IMR-90 (cell line): Measurements from ENCODE around the gene CALHM1. TPM values are rescaled to one million over a fixed set of nuclear protein-coding genes. Genes with fewer than 3 reads are reported as not detected.

Source experiments
- ATAC-seq: fragments of 200-7000 bp; cut with Tn5 transposase; 2 replicates; pipeline ENCODE4 v1.9.1; 2020; ENCODE audit warnings: low read depth, mild to moderate bottlenecking, moderate library complexity
- BruUV-seq: library from RNA; stranded (reverse); fragments of 400-500 nt; replicated peaks from 2 replicates; lab custom pipeline; 2021; lab: Mats Ljungman, UMichigan
- CTCF ChIA-PET: fragments of 300-600 bp; formaldehyde crosslinking; extraction: SDS; loops from one replicate; lab custom pipeline; 2021; ENCODE audit warnings: antibody characterized with exemption; lab: Yijun Ruan, JAX
- POLR2A ChIA-PET: fragments of 300-600 bp; sonication (Branson Sonifier 250); formaldehyde crosslinking; loops from one replicate; lab custom pipeline; 2022; ENCODE audit warnings: antibody characterized with exemption; ENCODE audit not compliant: unreplicated experiment; lab: Charles Lee
- DNase-seq: peaks from one replicate; pipeline ENCODE4 v3.0.0; 2013
- H2AFZ ChIP-seq: replicated peaks from 2 replicates; pipeline ENCODE3; 2013; ENCODE audit warnings: low read length, mild to moderate bottlenecking; ENCODE audit not compliant: poor library complexity
- H2AK5ac ChIP-seq: 2 replicates; pipeline ENCODE4 v1.6.1; 2013; ENCODE audit warnings: low read depth, low read length, inconsistent platforms
- H2AK9ac ChIP-seq: replicated peaks from 2 replicates; pipeline ENCODE3; 2013; ENCODE audit warnings: mild to moderate bottlenecking, low read depth, low read length, moderate library complexity; ENCODE audit not compliant: poor library complexity
- H2BK120ac ChIP-seq: 2 replicates; pipeline ENCODE4 v1.6.1; 2013; ENCODE audit warnings: low read depth, low read length, inconsistent platforms
- H2BK15ac ChIP-seq: 3 replicates; pipeline ENCODE4 v1.6.1; 2013; ENCODE audit warnings: low read depth, low read length, inconsistent platforms
- H2BK20ac ChIP-seq: 2 replicates; pipeline ENCODE4 v1.6.1; 2013; ENCODE audit warnings: low read depth, mild to moderate bottlenecking, inconsistent platforms, low read length, moderate library complexity
- H2BK5ac ChIP-seq: 2 replicates; pipeline ENCODE4 v1.6.1; 2013; ENCODE audit warnings: mild to moderate bottlenecking, low read depth, low read length, inconsistent platforms; ENCODE audit not compliant: poor library complexity, severe bottlenecking
- H3K14ac ChIP-seq: replicated peaks from 2 replicates; pipeline ENCODE4 v1.6.1; 2013; ENCODE audit warnings: low read depth, low read length, inconsistent platforms
- H3K18ac ChIP-seq: 2 replicates; pipeline ENCODE4 v1.6.1; 2013; ENCODE audit warnings: low read depth, low read length, control low read depth
- H3K23ac ChIP-seq: 2 replicates; pipeline ENCODE4 v1.6.1; 2013; ENCODE audit warnings: low read depth, low read length, inconsistent platforms
- H3K27ac ChIP-seq: 2 replicates; pipeline ENCODE4 v1.5.1; 2013; ENCODE audit warnings: mild to moderate bottlenecking, control low read depth, low read length; ENCODE audit not compliant: insufficient read depth
- H3K27me3 ChIP-seq: 2 replicates; pipeline ENCODE4 v1.6.1; 2013; ENCODE audit warnings: low read length; ENCODE audit not compliant: control insufficient read depth, insufficient read depth
- H3K36me3 ChIP-seq: 2 replicates; pipeline ENCODE4 v1.6.1; 2013; ENCODE audit warnings: low read length, mixed read lengths; ENCODE audit not compliant: control insufficient read depth, insufficient read depth
- H3K4ac ChIP-seq: 2 replicates; pipeline ENCODE4 v1.6.1; 2013; ENCODE audit warnings: low read depth, low read length, inconsistent platforms
- H3K4me1 ChIP-seq: 2 replicates; pipeline ENCODE4 v1.6.1; 2013; ENCODE audit warnings: low read length, mixed read lengths; ENCODE audit not compliant: control insufficient read depth, insufficient read depth
- H3K4me2 ChIP-seq: 2 replicates; pipeline ENCODE4 v1.6.1; 2013; ENCODE audit warnings: low read depth, mild to moderate bottlenecking, control low read depth, low read length, moderate library complexity
- H3K4me3 ChIP-seq: 2 replicates; pipeline ENCODE4 v1.5.1; 2013; ENCODE audit warnings: low read depth, mild to moderate bottlenecking, control low read depth, low read length, moderate library complexity; ENCODE audit not compliant: insufficient read depth
- H3K56ac ChIP-seq: 2 replicates; pipeline ENCODE4 v1.6.1; 2013; ENCODE audit warnings: low read length, inconsistent platforms; ENCODE audit not compliant: insufficient read depth; ENCODE audit errors: extremely low read depth
- H3K79me1 ChIP-seq, 2 experiments: 2 replicates each; pipeline ENCODE4 v1.6.1; 2013; ENCODE audit warnings: low read length in 2 of 2, inconsistent platforms in 1 of 2, low read depth in 1 of 2
- H3K9ac ChIP-seq: 2 replicates; pipeline ENCODE4 v1.6.1; 2013; ENCODE audit warnings: low read depth, low read length, control low read depth
- H3K9me1 ChIP-seq: 2 replicates; pipeline ENCODE4 v1.6.1; 2013; ENCODE audit warnings: low read length, inconsistent platforms; ENCODE audit not compliant: insufficient read depth
- H3K9me3 ChIP-seq: 2 replicates; pipeline ENCODE4 v1.6.1; 2013; ENCODE audit warnings: low read length; ENCODE audit not compliant: control insufficient read depth, insufficient read depth
- H4K20me1 ChIP-seq: 2 replicates; pipeline ENCODE4 v1.6.1; 2013; ENCODE audit warnings: low read length, inconsistent platforms; ENCODE audit not compliant: insufficient read depth
- H4K5ac ChIP-seq: 2 replicates; pipeline ENCODE4 v1.6.1; 2013; ENCODE audit warnings: mild to moderate bottlenecking, low read depth, low read length, control low read depth
- H4K8ac ChIP-seq, 2 experiments: 2 replicates each; pipeline ENCODE4 v1.6.1; 2013; ENCODE audit warnings: low read depth in 2 of 2, low read length in 2 of 2, control low read depth in 1 of 2, inconsistent platforms in 1 of 2
- H4K91ac ChIP-seq: 2 replicates; pipeline ENCODE4 v1.6.1; 2013; ENCODE audit warnings: low read depth, low read length, inconsistent platforms; ENCODE audit not compliant: insufficient read depth
- BHLHE40 ChIP-seq: fragments of 150-350 bp; IDR thresholded peaks from 2 replicates; pipeline ENCODE4 v1.6.1; 2016; ENCODE audit warnings: mild to moderate bottlenecking, low read depth, low read length
- CEBPB ChIP-seq: IDR thresholded peaks from 2 replicates; pipeline ENCODE4 v1.6.1; 2012; ENCODE audit warnings: low read depth, low read length, improper control_type of control experiment
- CHD1 ChIP-seq: IDR thresholded peaks from 2 replicates; pipeline ENCODE4 v1.6.1; 2012; ENCODE audit warnings: low read depth, low read length, improper control_type of control experiment
- FOS ChIP-seq: fragments of 150-350 bp; IDR thresholded peaks from 2 replicates; pipeline ENCODE4 v1.6.1; 2016; ENCODE audit warnings: low read depth, low read length
- MAFK ChIP-seq: IDR thresholded peaks from 2 replicates; pipeline ENCODE4 v1.6.1; 2012; ENCODE audit warnings: low read depth, low read length, improper control_type of control experiment
- MAZ ChIP-seq: IDR thresholded peaks from 2 replicates; pipeline ENCODE4 v1.6.1; 2012; ENCODE audit warnings: low read depth, mild to moderate bottlenecking, low read length, improper control_type of control experiment, moderate library complexity, borderline replicate concordance
- MXI1 ChIP-seq: IDR thresholded peaks from 2 replicates; pipeline ENCODE4 v1.6.1; 2012; ENCODE audit warnings: low read depth, mild to moderate bottlenecking, low read length, moderate library complexity, borderline replicate concordance
- NFE2L2 ChIP-seq: fragments of 150-350 bp; IDR thresholded peaks from 2 replicates; pipeline ENCODE4 v1.6.1; 2016; ENCODE audit warnings: low read depth, mild to moderate bottlenecking, low read length
- POLR2A ChIP-seq: IDR thresholded peaks from 2 replicates; pipeline ENCODE4 v1.6.1; 2012; ENCODE audit warnings: mild to moderate bottlenecking, low read depth, low read length
- RAD21 ChIP-seq: IDR thresholded peaks from 2 replicates; pipeline ENCODE4 v1.6.1; 2012; ENCODE audit warnings: low read length, improper control_type of control experiment
- RCOR1 ChIP-seq: IDR thresholded peaks from 2 replicates; pipeline ENCODE4 v1.6.1; 2012; ENCODE audit warnings: mild to moderate bottlenecking, low read length, improper control_type of control experiment; ENCODE audit not compliant: insufficient replicate concordance
- RFX5 ChIP-seq: IDR thresholded peaks from 2 replicates; pipeline ENCODE4 v1.8.0; 2012; ENCODE audit warnings: low read depth, mild to moderate bottlenecking, low read length, moderate library complexity
- SMC3 ChIP-seq: fragments of 150-350 bp; IDR thresholded peaks from 2 replicates; pipeline ENCODE4 v1.6.1; 2016; ENCODE audit warnings: low read depth, mild to moderate bottlenecking, antibody characterized with exemption, low read length, moderate library complexity
- WGBS, 2 experiments: methylation state at CpG; one replicate each; pipeline versions ENCODE4 v1.1.5 to v1.1.7; 2013; ENCODE audit warnings: missing lambda C conversion rate in 2 of 2; ENCODE audit not compliant: insufficient read length in 1 of 2; ENCODE audit errors: extremely low coverage in 2 of 2; 5-methylcytosine and 5-hydroxymethylcytosine counted together
- dilution Hi-C: fragments of 300-500 bp; cut with HindIII; formaldehyde crosslinking; loops from one replicate; pipeline ENCODE4 v1.14.3; 2018; ENCODE audit warnings: low sequenced_read_pairs; ENCODE audit not compliant: unreplicated experiment
- in situ Hi-C: fragments of 300-500 bp; cut with MboI; formaldehyde crosslinking; loops from 3 replicates; pipeline ENCODE4 v1.14.3; 2019; ENCODE audit warnings: low sequenced_read_pairs, inconsistent platforms, mixed read lengths
- intact Hi-C: fragments of 100-400 bp; cut with micrococcal nuclease; formaldehyde crosslinking; loops from 2 replicates; pipeline ENCODE4 v1.10.0; 2022
- polyA plus RNA-seq, 3 experiments: library from polyadenylated mRNA; depleted of rRNA; stranded (reverse); fragments of >200 nt; gene quantifications; 2 replicates each; pipeline ENCODE4 v1.2.3, GENCODE V29; 2012; ENCODE audit warnings: low replicate concordance in 1 of 3
- total RNA-seq: library from RNA; depleted of rRNA; stranded (reverse); fragments of >200 nt; gene quantifications from 2 replicates; pipeline ENCODE4 v1.2.3, GENCODE V29; 2012
- TF ChIP-seq, protein P1 (sequence below): conservative IDR thresholded peaks from 2 replicates; pipeline ENCODE4 v1.5.1; 2012; ENCODE audit warnings: mild to moderate bottlenecking, low read depth, low read length, improper control_type of control experiment
- TF ChIP-seq, protein P2 (sequence below): fragments of 150-350 bp; IDR thresholded peaks from 2 replicates; pipeline ENCODE4 v1.6.1; 2017; ENCODE audit warnings: mild to moderate bottlenecking, antibody characterized with exemption, low read length, low read depth
- TF ChIP-seq, protein P3 (sequence below): fragments of 150-350 bp; IDR thresholded peaks from 2 replicates; pipeline ENCODE4 v1.6.1; 2016; ENCODE audit warnings: low read depth, mild to moderate bottlenecking, low read length, moderate library complexity, borderline replicate concordance

CALHM1 gene
- total and polyA plus RNA-seq, 2 of the 4 experiments (the other 2 are of a cell fraction), result not detected

DNA sequence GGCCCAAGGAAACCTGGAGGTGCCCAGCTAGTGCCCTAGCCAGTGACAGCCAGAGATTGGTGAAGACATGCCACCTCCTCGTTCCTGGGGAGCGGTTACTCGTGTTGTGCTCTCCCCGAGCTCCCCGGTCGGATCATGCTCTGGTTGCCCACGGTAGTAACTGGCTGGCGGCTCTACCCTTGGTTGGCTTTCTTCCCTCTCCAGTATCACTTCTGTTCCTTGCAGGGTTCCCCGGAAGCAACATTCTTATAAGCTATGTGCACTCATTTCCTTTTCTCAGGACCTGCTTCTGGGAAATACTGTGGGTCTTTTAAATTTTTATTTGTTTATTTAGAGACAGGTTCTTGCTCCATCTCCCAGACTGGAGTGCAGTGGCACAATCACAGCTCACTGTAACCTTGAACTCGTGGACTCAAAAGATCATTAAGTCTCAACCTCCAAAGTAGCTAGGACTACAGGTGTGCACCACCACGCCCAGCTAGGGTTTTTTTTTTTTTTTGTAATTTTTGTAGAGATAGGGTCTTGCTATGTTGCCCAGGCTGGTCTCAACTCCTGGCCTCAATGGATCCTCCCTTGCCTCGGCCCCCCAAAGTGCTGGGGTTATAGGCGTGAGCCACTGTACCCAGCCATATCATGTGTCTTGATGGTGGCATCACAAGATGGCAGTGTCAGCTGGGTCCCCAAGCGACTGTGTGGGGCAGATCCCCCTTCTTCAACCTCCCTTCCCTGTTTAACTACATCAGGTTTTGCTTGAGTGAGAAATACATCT is 6.9 kb upstream of the CALHM1 start:
- no peak overlapping the region for H3K56ac ChIP-seq
- H2AK9ac ChIP-seq, result no peak overlapping the region
- no peak overlapping the region for H2AK5ac ChIP-seq
- TF ChIP-seq RFX5, result no peak
- TF ChIP-seq MAFK, result no peak
- no peak for TF ChIP-seq RAD21
- TF ChIP-seq RCOR1, result no peak
- TF ChIP-seq POLR2A, result no peak
- no peak for TF ChIP-seq CHD1
- TF ChIP-seq MAZ, result no peak
- TF ChIP-seq MXI1, result no peak
- TF ChIP-seq NFE2L2, result no peak
- TF ChIP-seq, protein P1, sequence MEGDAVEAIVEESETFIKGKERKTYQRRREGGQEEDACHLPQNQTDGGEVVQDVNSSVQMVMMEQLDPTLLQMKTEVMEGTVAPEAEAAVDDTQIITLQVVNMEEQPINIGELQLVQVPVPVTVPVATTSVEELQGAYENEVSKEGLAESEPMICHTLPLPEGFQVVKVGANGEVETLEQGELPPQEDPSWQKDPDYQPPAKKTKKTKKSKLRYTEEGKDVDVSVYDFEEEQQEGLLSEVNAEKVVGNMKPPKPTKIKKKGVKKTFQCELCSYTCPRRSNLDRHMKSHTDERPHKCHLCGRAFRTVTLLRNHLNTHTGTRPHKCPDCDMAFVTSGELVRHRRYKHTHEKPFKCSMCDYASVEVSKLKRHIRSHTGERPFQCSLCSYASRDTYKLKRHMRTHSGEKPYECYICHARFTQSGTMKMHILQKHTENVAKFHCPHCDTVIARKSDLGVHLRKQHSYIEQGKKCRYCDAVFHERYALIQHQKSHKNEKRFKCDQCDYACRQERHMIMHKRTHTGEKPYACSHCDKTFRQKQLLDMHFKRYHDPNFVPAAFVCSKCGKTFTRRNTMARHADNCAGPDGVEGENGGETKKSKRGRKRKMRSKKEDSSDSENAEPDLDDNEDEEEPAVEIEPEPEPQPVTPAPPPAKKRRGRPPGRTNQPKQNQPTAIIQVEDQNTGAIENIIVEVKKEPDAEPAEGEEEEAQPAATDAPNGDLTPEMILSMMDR, result no peak
- TF ChIP-seq CEBPB, result no peak
- TF ChIP-seq, protein P2, sequence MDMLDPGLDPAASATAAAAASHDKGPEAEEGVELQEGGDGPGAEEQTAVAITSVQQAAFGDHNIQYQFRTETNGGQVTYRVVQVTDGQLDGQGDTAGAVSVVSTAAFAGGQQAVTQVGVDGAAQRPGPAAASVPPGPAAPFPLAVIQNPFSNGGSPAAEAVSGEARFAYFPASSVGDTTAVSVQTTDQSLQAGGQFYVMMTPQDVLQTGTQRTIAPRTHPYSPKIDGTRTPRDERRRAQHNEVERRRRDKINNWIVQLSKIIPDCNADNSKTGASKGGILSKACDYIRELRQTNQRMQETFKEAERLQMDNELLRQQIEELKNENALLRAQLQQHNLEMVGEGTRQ, result no peak
- no peak for TF ChIP-seq FOS
- TF ChIP-seq, protein P3, sequence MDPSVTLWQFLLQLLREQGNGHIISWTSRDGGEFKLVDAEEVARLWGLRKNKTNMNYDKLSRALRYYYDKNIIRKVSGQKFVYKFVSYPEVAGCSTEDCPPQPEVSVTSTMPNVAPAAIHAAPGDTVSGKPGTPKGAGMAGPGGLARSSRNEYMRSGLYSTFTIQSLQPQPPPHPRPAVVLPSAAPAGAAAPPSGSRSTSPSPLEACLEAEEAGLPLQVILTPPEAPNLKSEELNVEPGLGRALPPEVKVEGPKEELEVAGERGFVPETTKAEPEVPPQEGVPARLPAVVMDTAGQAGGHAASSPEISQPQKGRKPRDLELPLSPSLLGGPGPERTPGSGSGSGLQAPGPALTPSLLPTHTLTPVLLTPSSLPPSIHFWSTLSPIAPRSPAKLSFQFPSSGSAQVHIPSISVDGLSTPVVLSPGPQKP, result no peak
- no peak for TF ChIP-seq BHLHE40
- TF ChIP-seq SMC3, result no peak
- H4K20me1 ChIP-seq, result no peaks in the 10 kb centered on the region
- H3K4me1 ChIP-seq, result no peaks in the 10 kb centered on the region
- no peak overlapping the region for H2BK15ac ChIP-seq
- no peak overlapping the region for H3K23ac ChIP-seq
- H3K79me1 ChIP-seq, result no peaks in the 10 kb centered on the region
- H3K9me3 ChIP-seq, result no peaks in the 10 kb centered on the region
- 80% methylated on average over 1 of the region's 14 CpGs; no CpG with 5 or more reads in 1 of the 2 experiments for WGBS, 2 experiments
- no peaks in the 10 kb centered on the region for H3K36me3 ChIP-seq
- dilution Hi-C loops, result no loop called here
- H4K5ac ChIP-seq, result no peak overlapping the region
- H3K9ac ChIP-seq, result no peak overlapping the region
- H2AFZ ChIP-seq, result no peak overlapping the region
- H3K18ac ChIP-seq, result no peak overlapping the region
- H3K27me3 ChIP-seq, result peaks cover 33% of the 10 kb centered on the region
- H3K14ac ChIP-seq, result no peak overlapping the region
- no peak overlapping the region for H2BK20ac ChIP-seq
- H3K4ac ChIP-seq, result no peak overlapping the region
- BruUV-seq, result no TSS peak
- ATAC-seq, result no peak
- in situ Hi-C loops, result no loop called here
- H3K9me1 ChIP-seq, result no peaks in the 10 kb centered on the region; the same call in 1 of the 2 replicates
- CTCF ChIA-PET, result no interaction called here
- H4K8ac ChIP-seq, result no peak overlapping the region
- POLR2A ChIA-PET, result no interaction called here
- no peak overlapping the region for H2BK120ac ChIP-seq
- no peak for DNase-seq
- H3K27ac ChIP-seq, result no peak overlapping the region
- intact Hi-C loops, result no loop called here
- no peak overlapping the region for H2BK5ac ChIP-seq
- H3K4me3 ChIP-seq, result no peak overlapping the region
- H4K91ac ChIP-seq, result no peak overlapping the region
- no peak overlapping the region for H3K4me2 ChIP-seq
